HL-60/S4 treated with retinoic acid at 250 ng/mL for 4 days and 3 days (cell line): ENCODE measurements around the gene PTK7.
"Not testable (repeated sequence)": the region's sequence is repeated elsewhere in the genome, so short reads cannot be mapped to it uniquely, and the experiment has no call there.

Source experiments
- in situ Hi-C: fragments of 300-500 bp; cut with MboI; formaldehyde crosslinking; loops from 2 replicates; pipeline ENCODE4 v1.7.0; 2022; ENCODE audit warnings: low sequenced_read_pairs

PTK7 gene

DNA sequence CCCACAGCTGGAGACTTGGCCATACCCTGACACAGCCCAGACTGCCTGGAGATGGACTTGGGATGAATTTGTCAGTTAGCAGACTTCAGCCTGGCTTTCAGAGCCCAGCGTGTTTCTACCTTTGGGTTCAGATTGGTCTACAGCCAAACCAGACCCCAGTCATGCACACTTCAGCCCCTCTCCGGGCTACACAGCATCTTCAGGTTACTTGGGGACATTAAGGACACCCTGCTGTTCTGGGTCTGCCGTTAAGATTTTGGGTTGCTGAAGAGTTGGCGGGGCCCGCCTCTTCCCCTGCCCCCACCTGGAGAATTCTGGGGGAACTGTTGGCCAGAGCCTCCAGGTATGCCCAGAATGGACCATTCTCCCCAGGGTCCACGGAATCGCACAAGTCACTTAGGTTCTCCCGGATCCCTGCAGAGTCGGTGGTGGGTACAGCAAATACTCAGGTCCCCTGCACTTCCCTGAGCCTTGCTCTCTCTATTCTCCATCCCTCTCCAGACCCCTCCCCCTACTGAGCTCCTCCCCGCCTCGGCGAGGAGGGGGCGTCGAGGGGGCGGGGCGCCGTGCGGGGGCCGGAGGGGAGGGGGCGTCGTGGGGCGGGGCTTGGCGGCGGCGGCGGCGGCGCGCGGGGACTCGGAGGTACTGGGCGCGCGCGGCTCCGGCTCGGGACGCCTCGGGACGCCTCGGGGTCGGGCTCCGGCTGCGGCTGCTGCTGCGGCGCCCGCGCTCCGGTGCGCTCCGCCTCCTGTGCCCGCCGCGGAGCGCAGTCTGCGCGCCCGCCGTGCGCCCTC lies at the start of gene PTK7:
TSS of gene PTK7 (plus strand) at position 645 of the 794 bp plus-strand sequence. CDS start 175 bp downstream, outside the sequence.
- in situ Hi-C loops = no loop called here

- in situ Hi-C loops = no loop called here
Measured at GRCh38 chr6:43026365-43026764, 49.7 kb upstream of the PTK7 start.

GRCh38 chr6:43029120-43029519 lies 47.0 kb upstream of the PTK7 start:
- in situ Hi-C loops = no loop called here

GRCh38 chr6:43032326-43032725 lies 43.8 kb upstream of the PTK7 start:
- in situ Hi-C loops = no loop called here

DNA sequence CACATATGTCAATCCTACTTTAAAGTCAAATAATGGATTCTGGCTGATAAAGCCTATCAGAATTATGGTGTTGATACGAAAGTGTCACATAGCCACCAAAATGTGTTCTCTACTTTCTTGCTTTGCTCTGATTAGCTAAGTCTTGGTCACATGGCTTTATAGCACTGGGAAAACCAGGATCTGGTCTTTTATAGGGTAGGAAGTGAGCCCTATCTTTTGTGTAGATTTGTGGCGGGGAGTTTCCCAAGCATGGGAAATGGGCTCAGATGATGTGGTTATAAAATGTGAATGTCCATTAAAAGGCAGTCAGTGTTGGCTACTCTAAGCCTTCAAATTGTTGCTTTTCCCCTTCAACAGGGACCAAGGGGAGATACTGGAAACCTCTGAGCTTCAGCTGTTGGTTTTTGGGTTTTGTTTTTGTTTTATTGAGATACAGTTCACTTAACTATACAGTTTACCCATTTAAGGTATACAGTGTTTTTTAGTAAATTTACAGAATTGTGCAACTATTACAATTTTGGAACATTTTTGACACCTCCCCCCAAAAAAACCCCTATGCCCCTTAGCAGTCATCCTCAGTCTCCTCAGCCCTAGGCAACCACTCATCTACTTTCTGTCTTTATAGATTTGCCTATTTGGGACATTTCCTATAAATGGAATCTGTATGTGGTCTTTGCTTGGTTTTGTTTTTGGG lies 42.5 kb upstream of the PTK7 start:
- in situ Hi-C loops = no loop called here

DNA sequence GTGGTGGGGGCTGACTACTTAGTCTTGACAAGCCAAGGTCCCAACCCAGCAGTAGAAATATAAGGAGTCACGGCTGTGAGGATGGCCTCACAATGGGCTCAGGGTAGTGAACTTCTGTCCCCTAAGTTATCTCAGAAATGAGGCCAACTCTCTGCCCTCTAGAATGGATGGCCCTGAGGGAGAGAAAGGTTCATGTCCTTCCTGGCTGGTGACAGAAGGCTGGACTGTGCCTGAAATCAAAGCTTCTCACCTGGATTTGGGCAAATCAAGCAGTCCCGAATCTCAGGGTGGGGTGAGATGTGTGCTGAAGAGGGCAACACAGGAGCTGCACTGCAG lies 42.0 kb upstream of the PTK7 start:
- in situ Hi-C loops = no loop called here

DNA sequence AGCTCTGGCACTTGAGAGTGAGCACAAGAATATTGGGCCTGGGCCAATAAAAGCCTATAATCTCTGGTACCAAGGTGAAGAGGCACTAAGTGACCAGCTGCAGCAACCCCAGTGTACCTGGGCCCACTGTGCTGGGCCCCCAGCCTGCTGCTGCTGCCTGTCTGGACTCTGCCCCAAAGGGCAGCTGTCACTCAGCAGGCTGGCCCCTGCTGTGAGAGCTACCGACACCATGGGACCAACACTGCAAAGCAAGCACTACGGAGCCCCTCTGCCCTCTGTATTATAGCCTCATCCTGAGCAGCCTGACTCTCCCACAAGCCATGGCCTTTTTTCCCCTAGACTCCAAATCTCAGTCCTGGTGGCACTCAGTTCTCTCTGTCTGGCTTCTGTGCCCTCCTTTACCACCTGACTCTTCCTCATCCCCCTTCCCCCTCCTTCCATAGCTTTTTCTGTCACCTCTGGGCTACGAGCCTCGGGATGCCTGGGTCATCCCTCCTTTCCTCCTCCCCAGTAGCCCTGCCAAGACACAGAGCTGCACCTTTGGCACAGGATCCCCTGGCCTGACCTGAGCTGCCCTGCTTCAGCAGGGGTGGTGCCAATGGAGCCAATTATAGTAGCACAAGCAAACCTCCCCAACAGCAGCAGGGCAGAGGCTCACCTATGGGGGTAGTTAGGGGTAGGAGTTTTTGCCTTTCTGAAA lies 40.5 kb upstream of the PTK7 start:
- in situ Hi-C loops = no loop called here

GRCh38 chr6:43036712-43037111 lies 39.4 kb upstream of the PTK7 start:
- in situ Hi-C loops = no loop called here

DNA sequence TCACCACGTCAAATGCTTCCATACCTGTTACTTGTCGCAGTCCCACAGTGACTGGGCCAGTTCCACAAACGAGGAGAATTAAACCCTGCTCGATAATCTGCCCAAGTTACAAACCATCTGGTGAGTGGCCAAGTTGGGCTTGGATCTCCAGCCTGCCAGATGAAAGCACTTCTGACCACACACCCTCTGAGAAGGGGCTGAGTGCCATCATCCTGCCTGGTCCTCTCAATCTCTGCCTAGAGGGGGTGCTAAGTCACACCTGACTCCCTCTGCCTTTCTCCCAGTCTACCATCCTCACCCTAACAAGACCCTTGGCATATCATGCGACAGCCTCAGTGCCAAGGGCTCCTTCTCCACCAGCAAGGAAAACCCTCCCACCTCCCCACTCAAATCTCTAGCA lies 38.9 kb upstream of the PTK7 start:
- in situ Hi-C loops = no loop called here

DNA sequence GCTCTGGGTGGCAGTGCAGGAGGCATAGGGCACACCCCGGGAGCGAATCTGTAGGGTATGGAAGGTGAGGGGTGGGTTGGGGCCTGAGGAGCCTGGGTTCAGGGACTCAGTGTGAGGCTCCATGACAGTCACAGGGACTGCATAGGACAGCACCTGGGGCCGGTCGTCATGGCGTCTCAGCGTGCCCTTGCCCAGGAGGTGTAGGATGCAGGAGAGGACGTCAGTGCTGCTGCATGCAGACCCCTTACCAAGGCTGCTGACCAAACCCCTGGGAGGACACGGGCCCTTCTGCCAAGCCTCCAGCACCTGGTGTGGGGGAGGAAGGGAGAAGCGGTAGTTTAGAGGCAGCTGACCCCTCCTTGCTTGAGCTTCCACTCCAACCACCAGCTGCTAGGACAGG lies 38.4 kb upstream of the PTK7 start:
- in situ Hi-C loops = no loop called here

- in situ Hi-C loops = no loop called here
Measured at GRCh38 chr6:43038727-43039126, 37.4 kb upstream of the PTK7 start.

GRCh38 chr6:43040542-43041257 lies 35.4 kb upstream of the PTK7 start:
- in situ Hi-C loops = no loop called here

DNA sequence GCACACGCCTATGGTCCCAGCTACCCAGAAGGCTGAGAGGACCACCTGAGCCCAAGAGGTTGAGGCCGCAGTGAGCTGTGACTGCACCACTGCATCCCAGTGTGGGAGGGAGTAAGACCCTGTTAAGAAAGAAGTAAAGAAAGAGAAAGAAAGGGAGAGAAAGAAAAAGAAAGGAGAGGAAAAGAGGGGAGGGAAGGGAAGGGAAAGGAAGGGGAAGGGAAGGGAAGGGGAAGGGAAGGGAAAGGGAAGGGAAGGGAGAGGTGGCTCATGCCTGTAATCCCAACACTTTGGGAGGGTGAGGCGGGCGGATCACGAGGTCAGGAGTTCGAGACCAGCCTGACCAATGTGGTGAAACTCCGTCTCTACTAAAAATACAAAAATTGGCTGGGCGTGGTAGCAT lies 34.6 kb upstream of the PTK7 start:
- in situ Hi-C loops = not testable (repeated sequence)

DNA sequence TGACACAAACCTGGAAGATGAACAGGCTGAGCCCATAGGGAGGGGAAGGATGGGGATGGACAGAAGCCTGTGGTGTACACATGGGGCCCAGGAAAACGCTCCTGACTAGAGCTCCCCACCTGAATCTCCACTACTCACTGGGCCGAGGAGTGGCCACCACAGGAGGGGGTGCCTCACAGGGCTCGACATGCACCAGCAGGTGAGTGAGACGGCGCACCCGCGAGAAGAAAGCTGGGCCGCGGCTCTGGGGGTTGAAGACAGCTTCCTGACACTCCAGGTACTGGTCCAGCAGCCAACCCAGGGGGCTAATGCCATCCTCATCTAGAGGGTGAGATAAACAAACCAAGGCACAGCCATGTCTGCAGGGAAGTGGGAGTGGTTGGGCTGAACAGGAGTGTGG lies 32.8 kb upstream of the PTK7 start:
- in situ Hi-C loops = no loop called here

GRCh38 chr6:43045371-43045930 lies 30.7 kb upstream of the PTK7 start:
- in situ Hi-C loops = no loop called here

- in situ Hi-C loops = no loop called here
Measured at GRCh38 chr6:43047998-43048397, 28.1 kb upstream of the PTK7 start.

DNA sequence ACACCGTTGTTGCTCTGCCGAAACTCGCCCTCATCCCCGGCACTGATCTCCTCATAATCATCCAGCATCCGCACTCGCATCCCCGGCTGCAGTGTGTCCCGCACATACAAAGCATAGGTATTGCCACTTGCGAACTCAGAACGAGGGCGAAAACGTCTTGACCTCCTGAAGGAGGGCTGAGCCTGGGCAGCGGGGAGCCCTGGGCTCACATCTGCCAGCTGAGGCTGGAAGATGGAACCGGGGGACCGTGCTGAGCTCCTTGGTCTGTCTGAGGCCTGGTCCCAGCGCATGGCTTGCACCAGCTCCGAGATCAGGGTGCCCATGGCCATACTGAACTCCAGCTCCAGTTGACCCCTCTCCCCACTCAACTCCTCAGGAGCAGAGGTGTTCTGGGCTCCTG lies 25.1 kb upstream of the PTK7 start:
- in situ Hi-C loops = no loop called here

DNA sequence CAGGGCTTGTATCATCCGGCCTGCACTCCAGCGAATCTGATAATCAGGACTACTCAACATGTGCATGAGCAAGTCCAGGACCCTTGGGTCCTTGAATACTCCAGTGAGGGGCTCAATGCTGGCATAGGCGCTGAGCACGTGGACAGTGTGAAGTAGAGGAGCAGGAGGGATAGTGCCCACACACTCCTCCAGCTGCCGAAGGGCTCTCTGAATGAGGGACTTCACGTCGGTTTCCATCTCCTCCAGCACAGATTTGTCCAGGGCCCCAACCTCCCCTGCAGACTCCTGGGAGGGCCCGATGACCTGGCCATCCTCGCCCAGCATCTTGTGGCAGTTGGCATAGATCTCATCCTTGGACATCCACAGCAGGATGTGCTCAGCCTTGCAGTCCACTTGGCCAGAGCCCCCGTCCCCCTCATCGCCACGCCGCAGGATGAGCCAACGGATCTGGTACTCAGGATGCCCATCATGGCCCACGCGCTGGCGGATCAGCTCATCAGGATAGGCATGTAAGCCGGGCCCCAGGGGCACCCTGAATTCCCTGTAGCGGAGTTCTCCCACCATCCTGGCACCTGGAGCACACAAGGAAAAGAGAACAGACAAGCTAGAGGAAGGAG lies 23.8 kb upstream of the PTK7 start:
- in situ Hi-C loops = no loop called here

DNA sequence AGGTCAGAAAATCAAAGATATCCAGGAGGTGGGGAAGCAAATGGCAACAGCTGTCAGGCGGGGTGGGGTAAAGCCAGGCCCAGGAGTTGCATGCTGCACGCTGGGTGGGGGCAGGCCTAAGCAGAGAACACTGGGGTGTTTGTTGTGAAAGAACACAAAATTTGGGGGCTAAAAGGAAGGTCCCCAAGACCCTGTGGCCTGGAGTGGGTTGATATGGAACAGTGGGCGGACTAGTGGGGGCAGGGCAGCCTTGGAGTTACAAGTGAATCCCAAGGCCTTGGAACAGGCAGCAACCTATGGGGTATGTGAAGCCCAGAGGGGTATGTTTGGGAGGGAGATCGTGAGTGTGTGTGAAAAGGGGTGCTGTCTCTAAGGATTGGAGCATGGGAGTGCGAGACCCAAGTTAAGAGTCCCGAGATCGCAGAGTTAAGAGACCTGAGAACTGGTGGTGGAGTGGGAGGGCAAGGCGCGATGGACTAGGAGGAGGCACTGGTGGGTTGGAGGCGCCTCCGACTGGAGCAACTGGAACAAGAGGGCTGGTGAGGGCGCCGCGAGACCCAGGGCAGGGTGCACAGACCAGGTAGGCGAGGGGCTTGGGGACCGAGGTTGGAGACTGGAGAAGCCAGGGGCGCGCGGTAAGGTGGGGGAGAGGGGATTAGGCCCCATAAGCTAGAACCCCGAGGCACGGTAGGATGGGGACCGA lies 23.1 kb upstream of the PTK7 start:
- in situ Hi-C loops = no loop called here
